ENCODE measurements around the gene NRTN. TPM values are rescaled to one million over a fixed set of nuclear protein-coding genes. Genes with fewer than 3 reads are reported as not detected.

NRTN gene
- total RNA-seq, 4 donors from 2014 or later, result not detected

GRCh38 chr19:5824751-5825150 is 19.9 kb downstream of the NRTN start:
- no peaks in the 10 kb centered on the region for H3K36me3 ChIP-seq
- H3K4me3 ChIP-seq, result no peak overlapping the region
- no peak for DNase-seq (ENCODE audit: low spot score in 2 of 2)
- no peak overlapping the region for H3K27ac ChIP-seq
- H3K4me1 ChIP-seq, result peaks cover 0 to 19% (median 8%) of the 10 kb centered on the region in 4 donors
- H3K27me3 ChIP-seq, result peaks cover 0 to 42% of the 10 kb centered on the region in 2 donors
- TF ChIP-seq EP300 (IDR thresholded peaks at IDR 0.05) (no peak), POLR2A (IDR thresholded peaks at IDR 0.05) (no peak), CTCF (IDR thresholded peaks at IDR 0.05) (no peak)
- WGBS, 2 donors, result 70 to 85% methylated on average over 10 of the region's 10 CpGs
- no peaks in the 10 kb centered on the region for H3K9me3 ChIP-seq

GRCh38 chr19:5825178-5825577 is 20.3 kb downstream of the NRTN start:
- no peaks in the 10 kb centered on the region for H3K9me3 ChIP-seq
- WGBS, 2 donors, result 69 to 91% methylated on average over 12 to 20 of the region's 21 CpGs
- no peak for TF ChIP-seq CTCF (IDR thresholded peaks at IDR 0.05)
- TF ChIP-seq POLR2A (IDR thresholded peaks at IDR 0.05), result no peak
- TF ChIP-seq EP300 (IDR thresholded peaks at IDR 0.05), result no peak
- peaks cover 0 to 19% (median 8%) of the 10 kb centered on the region in 4 donors for H3K4me1 ChIP-seq
- H3K36me3 ChIP-seq, result no peaks in the 10 kb centered on the region
- no peak for DNase-seq (ENCODE audit: low spot score in 2 of 2)
- peaks cover 0 to 46% of the 10 kb centered on the region in 2 donors for H3K27me3 ChIP-seq
- H3K4me3 ChIP-seq, result no peak overlapping the region
- no peak overlapping the region for H3K27ac ChIP-seq

GRCh38 chr19:5826531-5827341 is 21.9 kb downstream of the NRTN start:
- Histone ChIP-seq H3K9me3 (no peaks in the 10 kb centered on the region), H3K36me3 (no peaks in the 10 kb centered on the region), H3K4me1 (peaks cover 0 to 19% (median 8%) of the 10 kb centered on the region in 4 donors), H3K27me3 (peaks cover 0 to 55% of the 10 kb centered on the region in 2 donors), H3K4me3 (no peak overlapping the region), H3K27ac (no peak overlapping the region)
- DNase-seq (ENCODE audit: low spot score in 2 of 2), result no peak
- 18 to 24% methylated on average over 21 to 23 of the region's 24 CpGs for WGBS, 2 donors
- no peak for TF ChIP-seq CTCF (IDR thresholded peaks at IDR 0.05)
- TF ChIP-seq POLR2A (IDR thresholded peaks at IDR 0.05), result no peak
- TF ChIP-seq EP300 (IDR thresholded peaks at IDR 0.05), result no peak

GRCh38 chr19:5827342-5827890 is 22.5 kb downstream of the NRTN start:
- 19 to 34% methylated on average over 11 to 30 of the region's 37 CpGs for WGBS, 2 donors
- no peak for DNase-seq (ENCODE audit: low spot score in 2 of 2)
- H3K27me3 ChIP-seq, result peaks cover 0 to 53% of the 10 kb centered on the region in 2 donors
- TF ChIP-seq POLR2A (IDR thresholded peaks at IDR 0.05), result no peak
- TF ChIP-seq EP300 (IDR thresholded peaks at IDR 0.05), result no peak
- no peak for TF ChIP-seq CTCF (IDR thresholded peaks at IDR 0.05)
- H3K27ac ChIP-seq, result peak overlapping the region in 1 of 4 donors; percentile 57
- peak overlapping the region in 2 of 4 donors; percentile 18 to 54 for H3K4me3 ChIP-seq
- no peaks in the 10 kb centered on the region for H3K36me3 ChIP-seq
- no peaks in the 10 kb centered on the region for H3K9me3 ChIP-seq
- H3K4me1 ChIP-seq, result peaks cover 0 to 19% (median 8%) of the 10 kb centered on the region in 4 donors
